CD4-positive, alpha-beta T cell treated with Interleukin-17A for 1 hour (primary cell): ENCODE data around the gene UFC1.
"Not testable (repeated sequence)": the region's sequence is repeated elsewhere in the genome, so short reads cannot be mapped to it uniquely, and the experiment has no call there.

Experiments
- DNase-seq: peaks from one replicate; pipeline ENCODE4 v3.0.0-alpha.2; 2020

Gene UFC1

GRCh38 chr1:161153682-161154337 lies at the start of gene UFC1:
UFC1 (plus strand) TSS chr1:161153978; CDS start chr1:161153998, 20 bp downstream.
- peak; percentile 93 for DNase-seq

GRCh38 chr1:161106431-161106830 lies 47.3 kb upstream of the UFC1 start:
- DNase-seq, result no peak

- DNase-seq, result no peak
These were observed 42.7 kb upstream of the UFC1 start for GRCh38 chr1:161111117-161111516.

GRCh38 chr1:161111527-161111926 lies 42.3 kb upstream of the UFC1 start:
- no peak for DNase-seq

GRCh38 chr1:161113915-161114314 lies 39.9 kb upstream of the UFC1 start:
- DNase-seq, result no peak

- no peak for DNase-seq
These were observed 39.2 kb upstream of the UFC1 start for GRCh38 chr1:161114556-161114955.

GRCh38 chr1:161115132-161115711 lies 38.6 kb upstream of the UFC1 start:
- DNase-seq, result no peak

GRCh38 chr1:161115961-161116360 lies 37.8 kb upstream of the UFC1 start:
- DNase-seq, result not testable (repeated sequence)

GRCh38 chr1:161117759-161118581 lies 35.8 kb upstream of the UFC1 start, which contains the start of the genes NIT1 and PFDN2:
NIT1 (plus strand) TSS chr1:161118105; CDS start chr1:161118177, 72 bp downstream.
PFDN2 (minus strand) TSS chr1:161118037; CDS start chr1:161118026, 11 bp downstream.
- peak; percentile 86 for DNase-seq

- peak; percentile 85 for DNase-seq
These were observed 34.5 kb upstream of the UFC1 start for GRCh38 chr1:161119092-161119903.

GRCh38 chr1:161121042-161121650 lies 32.6 kb upstream of the UFC1 start:
- no peak for DNase-seq

- DNase-seq, result no peak
These were observed 31.9 kb upstream of the UFC1 start for GRCh38 chr1:161121834-161122233.

GRCh38 chr1:161122967-161123366 lies 30.8 kb upstream of the UFC1 start:
- DNase-seq, result no peak

- DNase-seq, result no peak
These were observed 26.1 kb upstream of the UFC1 start for GRCh38 chr1:161127649-161128048.

- no peak for DNase-seq
These were observed 25.0 kb upstream of the UFC1 start for GRCh38 chr1:161128591-161129420.

GRCh38 chr1:161130266-161130665 lies 23.5 kb upstream of the UFC1 start:
- no peak for DNase-seq

GRCh38 chr1:161131523-161132409 lies 22.0 kb upstream of the UFC1 start:
- peak; percentile 40 for DNase-seq

- peak; percentile 97 for DNase-seq
These were observed 21.2 kb upstream of the UFC1 start, which contains the start of gene DEDD for GRCh38 chr1:161132410-161133219. DEDD (minus strand) TSS chr1:161132667; CDS start chr1:161124462, 8,205 bp downstream.

- no peak for DNase-seq
These were observed 20.5 kb upstream of the UFC1 start for GRCh38 chr1:161133220-161133740.
